Uterus (tissue), 4 donors: ENCODE results near the gene ZYG11B. TPM values are rescaled to one million over a fixed set of nuclear protein-coding genes. Genes with fewer than 3 reads are reported as not detected.
"Not testable (repeated sequence)": the region's sequence is repeated elsewhere in the genome, so short reads cannot be mapped to it uniquely, and the experiment has no call there.

Source experiments
- DNase-seq, 2 donors: peaks; one replicate each; pipeline ENCODE4 v3.0.0-alpha.2; 2019 to 2020
- H3K27ac ChIP-seq, 2 donors: fragments of 200-600 bp; sonication (generic); 1 replicate in 1 of 2; 2 replicates in 1 of 2; pipeline ENCODE4 v1.5.1; 2016 to 2018
- H3K27me3 ChIP-seq, 2 donors: fragments of 200-600 bp; sonication (generic); one replicate each; pipeline ENCODE4 v1.5.1; 2018 to 2019; ENCODE audit warnings: control low read depth in 1 of 2
- H3K36me3 ChIP-seq, 2 donors: fragments of 200-600 bp; sonication (generic); one replicate each; pipeline ENCODE4 v1.5.1; 2019; ENCODE audit warnings: control low read depth in 1 of 2
- H3K4me1 ChIP-seq, 2 donors: fragments of 200-600 bp; sonication (generic); one replicate each; pipeline ENCODE4 v1.5.1; 2018 to 2019; ENCODE audit warnings: control low read depth in 1 of 2
- H3K4me3 ChIP-seq, 2 donors: fragments of 200-600 bp; sonication (generic); 1 replicate in 1 of 2; 2 replicates in 1 of 2; pipeline ENCODE4 v1.5.1; 2018 to 2019; ENCODE audit warnings: mild to moderate bottlenecking in 1 of 2
- H3K9me3 ChIP-seq, 2 donors: fragments of 200-600 bp; sonication (generic); one replicate each; pipeline ENCODE4 v1.5.1; 2019; ENCODE audit warnings: control low read depth in 1 of 2
- CTCF ChIP-seq, 4 experiments: fragments of 200-600 bp in 2 of 4; fragments of 450-650 bp in 2 of 4; sonication (generic) in 2 of 4; IDR thresholded peaks; one replicate each; pipeline ENCODE4 v1.5.1; 2016 to 2019; ENCODE audit warnings: antibody characterized with exemption in 4 of 4, mild to moderate bottlenecking in 2 of 4, moderate library complexity in 1 of 4
- POLR2A ChIP-seq, 2 donors: fragments of 450-650 bp; IDR thresholded peaks; one replicate each; pipeline ENCODE4 v1.6.1; 2016; ENCODE audit warnings: antibody characterized with exemption in 2 of 2, mild to moderate bottlenecking in 1 of 2, moderate library complexity in 1 of 2
- intact Hi-C: fragments of 100-400 bp; cut with DNase I; formaldehyde crosslinking; loops from one replicate; pipeline ENCODE4 v1.15.1; 2023; ENCODE audit warnings: low total_unique reads
- total RNA-seq, 4 donors: library from RNA; depleted of rRNA in 3 of 4; stranded (reverse); fragments of >200 nt in 3 of 4; gene quantifications; one replicate each; pipeline versions ENCODE4 v1.1.0 to v1.2.4, GENCODE V29; 2014 to 2023
- donor health status: DM: yes; HTN: yes; CAD: no.

ZYG11B gene
- total RNA-seq, 4 donors from 2014 or later: 22.5 to 100 (median 45.8) TPM

DNA sequence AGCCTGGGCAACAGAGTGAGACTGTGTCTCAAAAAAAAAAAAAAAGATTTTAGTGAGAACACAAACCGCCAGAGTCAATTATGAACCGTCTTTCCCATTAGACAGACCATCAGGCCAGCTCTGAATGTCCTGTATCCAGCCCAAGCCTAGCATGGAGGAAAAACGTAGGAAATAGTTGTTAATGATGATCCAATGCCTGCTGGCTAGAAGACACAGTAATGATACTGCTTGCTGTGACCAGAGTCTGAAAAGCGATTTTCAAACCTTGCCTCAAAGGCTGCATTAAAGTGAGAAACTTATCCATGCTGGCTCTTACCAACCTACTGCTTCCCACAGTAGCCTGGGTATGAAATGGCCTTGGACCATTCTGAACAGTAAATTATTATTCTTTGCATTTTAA, 45.1 kb upstream of the ZYG11B start:
- Histone ChIP-seq H3K9me3 (no peaks in the 10 kb centered on the region), H3K4me3 (no peak overlapping the region), H3K4me1 (no peaks in the 10 kb centered on the region), H3K36me3 (no peaks in the 10 kb centered on the region), H3K27ac (no peak overlapping the region), H3K27me3 (no peaks in the 10 kb centered on the region)
- intact Hi-C loops: no loop called here
- no peak for DNase-seq
- TF ChIP-seq POLR2A (IDR thresholded peaks at IDR 0.05): no peak
- no peak for TF ChIP-seq CTCF (IDR thresholded peaks at IDR 0.05)

- H3K4me1 ChIP-seq: no peaks in the 10 kb centered on the region
- H3K27ac ChIP-seq: no peak overlapping the region
- no peaks in the 10 kb centered on the region for H3K36me3 ChIP-seq
- no peaks in the 10 kb centered on the region for H3K9me3 ChIP-seq
- no peak for DNase-seq
- H3K27me3 ChIP-seq: no peaks in the 10 kb centered on the region
- H3K4me3 ChIP-seq: no peak overlapping the region
- TF ChIP-seq POLR2A (IDR thresholded peaks at IDR 0.05) (no peak), CTCF (IDR thresholded peaks at IDR 0.05) (no peak)
- intact Hi-C loops: no loop called here
Observed at GRCh38 chr1:52683367-52683940, 42.8 kb upstream of the ZYG11B start.

GRCh38 chr1:52684545-52684944, 41.7 kb upstream of the ZYG11B start:
- DNase-seq: no peak
- Histone ChIP-seq H3K27ac (no peak overlapping the region), H3K4me3 (no peak overlapping the region), H3K27me3 (no peaks in the 10 kb centered on the region), H3K9me3 (no peaks in the 10 kb centered on the region), H3K4me1 (no peaks in the 10 kb centered on the region), H3K36me3 (no peaks in the 10 kb centered on the region)
- TF ChIP-seq CTCF (IDR thresholded peaks at IDR 0.05) (no peak), POLR2A (IDR thresholded peaks at IDR 0.05) (no peak)
- intact Hi-C loops: no loop called here

DNA sequence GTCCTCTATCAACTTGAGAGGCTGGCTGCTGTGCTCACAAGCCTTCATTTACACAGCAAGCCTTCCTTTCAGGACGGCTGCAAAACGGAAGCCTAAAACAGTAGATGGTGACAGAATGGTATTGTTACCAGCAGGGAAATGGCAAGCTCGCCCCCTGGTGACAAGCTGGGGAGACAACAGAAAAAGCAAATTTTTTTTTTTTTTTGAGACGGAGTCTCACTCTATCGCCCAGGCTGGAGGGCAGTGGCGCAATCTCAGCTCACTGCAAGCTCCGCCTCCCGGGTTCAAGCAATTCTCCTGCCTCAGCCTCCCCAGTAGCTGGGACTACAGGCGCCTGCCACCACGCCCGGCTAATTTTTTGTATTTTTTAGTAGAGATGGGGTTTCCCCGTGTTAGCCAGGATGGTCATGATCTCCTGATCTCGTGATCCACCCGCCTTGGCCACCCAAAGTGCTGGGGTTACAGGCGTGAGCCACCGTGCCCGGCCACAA, 39.9 kb upstream of the ZYG11B start:
- intact Hi-C loops, H3K36me3 ChIP-seq: not testable (repeated sequence)
- peak; percentile 58 to 77 (median 64) for TF ChIP-seq CTCF (IDR thresholded peaks at IDR 0.05)

GRCh38 chr1:52686830-52687229, 39.4 kb upstream of the ZYG11B start:
- intact Hi-C loops: no loop called here
- no peaks in the 10 kb centered on the region for H3K36me3 ChIP-seq
- H3K4me1 ChIP-seq: no peaks in the 10 kb centered on the region
- no peak for DNase-seq
- no peak overlapping the region for H3K4me3 ChIP-seq
- no peaks in the 10 kb centered on the region for H3K9me3 ChIP-seq
- H3K27me3 ChIP-seq: no peaks in the 10 kb centered on the region
- H3K27ac ChIP-seq: no peak overlapping the region
- no peak for TF ChIP-seq CTCF (IDR thresholded peaks at IDR 0.05)
- no peak for TF ChIP-seq POLR2A (IDR thresholded peaks at IDR 0.05)

More for the DNA sequence above, 39.9 kb upstream of the ZYG11B start:
- not testable (repeated sequence) for H3K27ac ChIP-seq, H3K9me3 ChIP-seq, H3K4me3 ChIP-seq, H3K4me1 ChIP-seq, H3K27me3 ChIP-seq
- peak; percentile 33 to 54 for DNase-seq
